Muscle of leg (tissue), 11 donors: ENCODE results near the gene ZNF335. TPM values are rescaled to one million over a fixed set of nuclear protein-coding genes. Genes with fewer than 3 reads are reported as not detected.
A peak's percentile ranks its signal among the peaks of the same experiment; 100 is the strongest.
"Not testable (repeated sequence)": the region's sequence is repeated elsewhere in the genome, so short reads cannot be mapped to it uniquely, and the experiment has no call there.

ENCODE experiments used
- DNase-seq: peaks from one replicate; pipeline ENCODE4 v3.0.0; 2013
- H3K27ac ChIP-seq: one replicate; pipeline ENCODE4 v1.5.1; 2013; ENCODE audit warnings: mild to moderate bottlenecking, low read length, control low read depth
- H3K27me3 ChIP-seq: one replicate; pipeline ENCODE4 v1.6.1; 2013; ENCODE audit warnings: low read length; ENCODE audit not compliant: control insufficient read depth, insufficient read depth
- H3K36me3 ChIP-seq: one replicate; pipeline ENCODE4 v1.6.1; 2013; ENCODE audit warnings: low read length; ENCODE audit not compliant: control insufficient read depth, insufficient read depth
- H3K4me1 ChIP-seq: one replicate; pipeline ENCODE4 v1.6.1; 2013; ENCODE audit warnings: low read length; ENCODE audit not compliant: control insufficient read depth, insufficient read depth
- H3K4me3 ChIP-seq: one replicate; pipeline ENCODE4 v1.5.1; 2013; ENCODE audit warnings: low read length, control low read depth
- H3K9me3 ChIP-seq: replicated peaks from 2 replicates; pipeline ENCODE4 v1.6.1; 2013; ENCODE audit warnings: low read depth, low read length; ENCODE audit not compliant: control insufficient read depth
- WGBS: methylation state at CpG from one replicate; pipeline ENCODE4 v1.1.5; 2013; ENCODE audit warnings: missing lambda C conversion rate; ENCODE audit not compliant: insufficient coverage; 5-methylcytosine and 5-hydroxymethylcytosine counted together
- polyA plus RNA-seq, 8 donors: library from polyadenylated mRNA; unstranded; fragments of 120-200 nt; gene quantifications; one replicate each; pipeline versions ENCODE4 v1.2.1 to v1.2.3, GENCODE V29; 2013; ENCODE audit warnings: inconsistent platforms in 1 of 8, low replicate concordance in 1 of 8; ENCODE audit not compliant: insufficient read length in 8 of 8, insufficient read depth in 1 of 8
- total RNA-seq: library from RNA; stranded (reverse); fragments of 120-200 nt; gene quantifications from one replicate; pipeline ENCODE4 v1.2.4, GENCODE V29; 2013

ZNF335 gene
- total and polyA plus RNA-seq, 9 donors, result 7.8 to 12.4 (median 9.6) TPM

- no peak for DNase-seq
- WGBS, result 88% methylated on average over 5 of the region's 9 CpGs
- no peaks in the 10 kb centered on the region for H3K27me3 ChIP-seq
- H3K9me3 ChIP-seq, result no peaks in the 10 kb centered on the region
- H3K36me3 ChIP-seq, result peaks cover 86% of the 10 kb centered on the region
- no peaks in the 10 kb centered on the region for H3K4me1 ChIP-seq
- no peak overlapping the region for H3K4me3 ChIP-seq
- no peak overlapping the region for H3K27ac ChIP-seq
These were observed 8.0 kb downstream of the ZNF335 start for GRCh38 chr20:45964006-45964400.

GRCh38 chr20:45963059-45964005, 8.7 kb downstream of the ZNF335 start:
- peaks cover 87% of the 10 kb centered on the region for H3K36me3 ChIP-seq
- H3K4me3 ChIP-seq, result no peak overlapping the region
- no peaks in the 10 kb centered on the region for H3K9me3 ChIP-seq
- H3K4me1 ChIP-seq, result no peaks in the 10 kb centered on the region
- WGBS, result 85% methylated on average over 23 of the region's 34 CpGs
- DNase-seq, result no peak
- H3K27me3 ChIP-seq, result no peaks in the 10 kb centered on the region
- no peak overlapping the region for H3K27ac ChIP-seq

- no peaks in the 10 kb centered on the region for H3K4me1 ChIP-seq
- WGBS, result 89% methylated on average over 9 of the region's 26 CpGs
- H3K36me3 ChIP-seq, result peaks cover 87% of the 10 kb centered on the region
- DNase-seq, result no peak
- H3K4me3 ChIP-seq, result no peak overlapping the region
- no peak overlapping the region for H3K27ac ChIP-seq
- no peaks in the 10 kb centered on the region for H3K9me3 ChIP-seq
- H3K27me3 ChIP-seq, result no peaks in the 10 kb centered on the region
These were observed 9.8 kb downstream of the ZNF335 start for GRCh38 chr20:45962031-45962755.

- DNase-seq, result no peak
- Histone ChIP-seq H3K27ac (no peak overlapping the region), H3K4me3 (no peak overlapping the region), H3K36me3 (peaks cover 82% of the 10 kb centered on the region), H3K4me1 (no peaks in the 10 kb centered on the region), H3K9me3 (no peaks in the 10 kb centered on the region), H3K27me3 (no peaks in the 10 kb centered on the region)
- 97% methylated on average over 5 of the region's 14 CpGs for WGBS
These were observed 11.9 kb downstream of the ZNF335 start for GRCh38 chr20:45959956-45960630.

GRCh38 chr20:45959126-45959525, 12.9 kb downstream of the ZNF335 start:
- Histone ChIP-seq H3K4me3 (no peak overlapping the region), H3K27ac (no peak overlapping the region), H3K9me3 (no peaks in the 10 kb centered on the region), H3K36me3 (peaks cover 76% of the 10 kb centered on the region), H3K27me3 (no peaks in the 10 kb centered on the region), H3K4me1 (no peaks in the 10 kb centered on the region)
- DNase-seq, result no peak
- 91% methylated on average over 14 of the region's 16 CpGs for WGBS

GRCh38 chr20:45958593-45958992, 13.4 kb downstream of the ZNF335 start:
- Histone ChIP-seq H3K36me3 (peaks cover 76% of the 10 kb centered on the region), H3K9me3 (no peaks in the 10 kb centered on the region), H3K4me1 (no peaks in the 10 kb centered on the region), H3K27me3 (no peaks in the 10 kb centered on the region), H3K27ac (no peak overlapping the region), H3K4me3 (no peak overlapping the region)
- no peak for DNase-seq
- WGBS, result no CpG with 5 or more reads among the region's 4 CpGs

GRCh38 chr20:45957021-45957941, 14.7 kb downstream of the ZNF335 start:
- H3K27me3 ChIP-seq, result no peaks in the 10 kb centered on the region
- no peak overlapping the region for H3K27ac ChIP-seq
- no peak overlapping the region for H3K4me3 ChIP-seq
- 79% methylated on average over 15 of the region's 19 CpGs for WGBS
- peak; percentile 5 for DNase-seq
- H3K9me3 ChIP-seq, result no peaks in the 10 kb centered on the region
- peaks cover 78% of the 10 kb centered on the region for H3K36me3 ChIP-seq
- no peaks in the 10 kb centered on the region for H3K4me1 ChIP-seq

GRCh38 chr20:45956326-45956725, 15.7 kb downstream of the ZNF335 start:
- not testable (repeated sequence) for H3K4me3 ChIP-seq, H3K9me3 ChIP-seq, DNase-seq, H3K27ac ChIP-seq, H3K27me3 ChIP-seq, H3K4me1 ChIP-seq
- H3K36me3 ChIP-seq, result peaks cover 78% of the 10 kb centered on the region
- 95% methylated on average over 6 of the region's 10 CpGs for WGBS

- no peaks in the 10 kb centered on the region for H3K9me3 ChIP-seq
- no peaks in the 10 kb centered on the region for H3K27me3 ChIP-seq
- no peak overlapping the region for H3K27ac ChIP-seq
- H3K4me3 ChIP-seq, result no peak overlapping the region
- 86% methylated on average over 8 of the region's 9 CpGs for WGBS
- peaks cover 76% of the 10 kb centered on the region for H3K36me3 ChIP-seq
- peaks cover 5% of the 10 kb centered on the region for H3K4me1 ChIP-seq
- no peak for DNase-seq
These were observed 18.3 kb downstream of the ZNF335 start for GRCh38 chr20:45953672-45954071.
